Measurements from ENCODE around the gene OTUD7B. TPM values are rescaled to one million over a fixed set of nuclear protein-coding genes. Genes with fewer than 3 reads are reported as not detected.

OTUD7B gene
- total and polyA plus RNA-seq, 9 of the 15 experiments (the other 6 are each of a cell fraction or from before 2014, with no cell fraction given), result 0.96 to 18.8 (median 7.4) TPM

DNA sequence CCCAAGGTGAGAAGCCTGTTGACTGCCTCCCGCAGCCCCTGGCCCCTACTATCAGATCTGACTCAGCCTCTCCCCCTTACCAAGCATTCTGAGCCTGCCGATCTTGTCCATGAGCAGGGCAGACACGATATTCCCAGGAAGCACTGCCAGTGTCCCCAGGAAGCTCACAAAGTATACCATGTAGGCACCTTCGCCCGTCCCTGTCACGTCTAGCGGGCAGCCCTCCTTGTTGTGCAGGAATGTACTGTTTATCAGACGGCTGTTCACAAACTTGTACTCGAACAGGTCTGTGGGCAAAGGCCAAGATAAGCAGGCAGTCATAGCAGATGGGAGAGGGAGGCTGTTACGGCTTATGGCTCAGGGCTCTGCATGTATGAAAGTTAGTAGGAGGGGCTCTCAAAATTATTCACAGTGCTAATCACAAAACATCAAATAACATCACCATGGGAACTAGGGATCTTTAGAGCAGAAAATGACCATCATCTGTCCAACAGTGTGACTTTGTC lies 103.9 kb downstream of the OTUD7B start (continued):
- TF ChIP-seq POLR2AphosphoS5 (IDR thresholded peaks at IDR 0.05; ENCODE audit: control insufficient read depth, insufficient read depth, low read depth, low read length) (no peak), HSF4 (CRISPR knock-in tag; IDR thresholded peaks at IDR 0.05; ENCODE audit: borderline replicate concordance) (no peak), POLR2H (tag; IDR thresholded peaks at IDR 0.05; ENCODE audit: low read depth) (no peak), ZNF445 (CRISPR knock-in tag; IDR thresholded peaks at IDR 0.05; ENCODE audit: low read depth) (no peak), CHD1 (IDR thresholded peaks at IDR 0.05; ENCODE audit: low read length) (no peak), TBL1XR1 (IDR thresholded peaks at IDR 0.05; ENCODE audit: low read length in 2 of 2) (0 out of 4 replicates have a peak, but pooled peaks of 1 of the 2 experiments have one; percentile 43), SMAD2 (IDR thresholded peaks at IDR 0.05; ENCODE audit: low read depth, low read length) (no peak), MTA1 (IDR thresholded peaks at IDR 0.05; ENCODE audit: borderline replicate concordance) (peak; percentile 74; the same call in 1 of the 2 replicates), TRIM28 (IDR thresholded peaks at IDR 0.05) (no peak), ZNF184 (CRISPR knock-in tag; IDR thresholded peaks at IDR 0.05) (no peak), NFYB (IDR thresholded peaks at IDR 0.05; ENCODE audit: extremely low read depth, insufficient read length) (no peak), ARID2 (IDR thresholded peaks at IDR 0.05) (no peak)
- TF ChIP-seq, protein P1, sequence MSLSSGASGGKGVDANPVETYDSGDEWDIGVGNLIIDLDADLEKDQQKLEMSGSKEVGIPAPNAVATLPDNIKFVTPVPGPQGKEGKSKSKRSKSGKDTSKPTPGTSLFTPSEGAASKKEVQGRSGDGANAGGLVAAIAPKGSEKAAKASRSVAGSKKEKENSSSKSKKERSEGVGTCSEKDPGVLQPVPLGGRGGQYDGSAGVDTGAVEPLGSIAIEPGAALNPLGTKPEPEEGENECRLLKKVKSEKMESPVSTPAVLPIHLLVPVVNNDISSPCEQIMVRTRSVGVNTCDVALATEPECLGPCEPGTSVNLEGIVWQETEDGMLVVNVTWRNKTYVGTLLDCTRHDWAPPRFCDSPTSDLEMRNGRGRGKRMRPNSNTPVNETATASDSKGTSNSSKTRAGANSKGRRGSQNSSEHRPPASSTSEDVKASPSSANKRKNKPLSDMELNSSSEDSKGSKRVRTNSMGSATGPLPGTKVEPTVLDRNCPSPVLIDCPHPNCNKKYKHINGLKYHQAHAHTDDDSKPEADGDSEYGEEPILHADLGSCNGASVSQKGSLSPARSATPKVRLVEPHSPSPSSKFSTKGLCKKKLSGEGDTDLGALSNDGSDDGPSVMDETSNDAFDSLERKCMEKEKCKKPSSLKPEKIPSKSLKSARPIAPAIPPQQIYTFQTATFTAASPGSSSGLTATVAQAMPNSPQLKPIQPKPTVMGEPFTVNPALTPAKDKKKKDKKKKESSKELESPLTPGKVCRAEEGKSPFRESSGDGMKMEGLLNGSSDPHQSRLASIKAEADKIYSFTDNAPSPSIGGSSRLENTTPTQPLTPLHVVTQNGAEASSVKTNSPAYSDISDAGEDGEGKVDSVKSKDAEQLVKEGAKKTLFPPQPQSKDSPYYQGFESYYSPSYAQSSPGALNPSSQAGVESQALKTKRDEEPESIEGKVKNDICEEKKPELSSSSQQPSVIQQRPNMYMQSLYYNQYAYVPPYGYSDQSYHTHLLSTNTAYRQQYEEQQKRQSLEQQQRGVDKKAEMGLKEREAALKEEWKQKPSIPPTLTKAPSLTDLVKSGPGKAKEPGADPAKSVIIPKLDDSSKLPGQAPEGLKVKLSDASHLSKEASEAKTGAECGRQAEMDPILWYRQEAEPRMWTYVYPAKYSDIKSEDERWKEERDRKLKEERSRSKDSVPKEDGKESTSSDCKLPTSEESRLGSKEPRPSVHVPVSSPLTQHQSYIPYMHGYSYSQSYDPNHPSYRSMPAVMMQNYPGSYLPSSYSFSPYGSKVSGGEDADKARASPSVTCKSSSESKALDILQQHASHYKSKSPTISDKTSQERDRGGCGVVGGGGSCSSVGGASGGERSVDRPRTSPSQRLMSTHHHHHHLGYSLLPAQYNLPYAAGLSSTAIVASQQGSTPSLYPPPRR (CRISPR knock-in tag; IDR thresholded peaks at IDR 0.05; ENCODE audit: borderline replicate concordance), result no peak
- TF ChIP-seq, protein P2, sequence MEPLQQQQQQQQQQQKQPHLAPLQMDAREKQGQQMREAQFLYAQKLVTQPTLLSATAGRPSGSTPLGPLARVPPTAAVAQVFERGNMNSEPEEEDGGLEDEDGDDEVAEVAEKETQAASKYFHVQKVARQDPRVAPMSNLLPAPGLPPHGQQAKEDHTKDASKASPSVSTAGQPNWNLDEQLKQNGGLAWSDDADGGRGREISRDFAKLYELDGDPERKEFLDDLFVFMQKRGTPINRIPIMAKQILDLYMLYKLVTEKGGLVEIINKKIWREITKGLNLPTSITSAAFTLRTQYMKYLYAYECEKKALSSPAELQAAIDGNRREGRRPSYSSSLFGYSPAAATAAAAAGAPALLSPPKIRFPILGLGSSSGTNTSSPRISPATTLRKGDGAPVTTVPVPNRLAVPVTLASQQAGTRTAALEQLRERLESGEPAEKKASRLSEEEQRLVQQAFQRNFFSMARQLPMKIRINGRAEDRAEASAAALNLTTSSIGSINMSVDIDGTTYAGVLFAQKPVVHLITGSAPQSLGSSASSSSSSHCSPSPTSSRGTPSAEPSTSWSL (CRISPR knock-in tag; IDR thresholded peaks at IDR 0.05; ENCODE audit: borderline replicate concordance), result no peak
- TF ChIP-seq, protein P3, sequence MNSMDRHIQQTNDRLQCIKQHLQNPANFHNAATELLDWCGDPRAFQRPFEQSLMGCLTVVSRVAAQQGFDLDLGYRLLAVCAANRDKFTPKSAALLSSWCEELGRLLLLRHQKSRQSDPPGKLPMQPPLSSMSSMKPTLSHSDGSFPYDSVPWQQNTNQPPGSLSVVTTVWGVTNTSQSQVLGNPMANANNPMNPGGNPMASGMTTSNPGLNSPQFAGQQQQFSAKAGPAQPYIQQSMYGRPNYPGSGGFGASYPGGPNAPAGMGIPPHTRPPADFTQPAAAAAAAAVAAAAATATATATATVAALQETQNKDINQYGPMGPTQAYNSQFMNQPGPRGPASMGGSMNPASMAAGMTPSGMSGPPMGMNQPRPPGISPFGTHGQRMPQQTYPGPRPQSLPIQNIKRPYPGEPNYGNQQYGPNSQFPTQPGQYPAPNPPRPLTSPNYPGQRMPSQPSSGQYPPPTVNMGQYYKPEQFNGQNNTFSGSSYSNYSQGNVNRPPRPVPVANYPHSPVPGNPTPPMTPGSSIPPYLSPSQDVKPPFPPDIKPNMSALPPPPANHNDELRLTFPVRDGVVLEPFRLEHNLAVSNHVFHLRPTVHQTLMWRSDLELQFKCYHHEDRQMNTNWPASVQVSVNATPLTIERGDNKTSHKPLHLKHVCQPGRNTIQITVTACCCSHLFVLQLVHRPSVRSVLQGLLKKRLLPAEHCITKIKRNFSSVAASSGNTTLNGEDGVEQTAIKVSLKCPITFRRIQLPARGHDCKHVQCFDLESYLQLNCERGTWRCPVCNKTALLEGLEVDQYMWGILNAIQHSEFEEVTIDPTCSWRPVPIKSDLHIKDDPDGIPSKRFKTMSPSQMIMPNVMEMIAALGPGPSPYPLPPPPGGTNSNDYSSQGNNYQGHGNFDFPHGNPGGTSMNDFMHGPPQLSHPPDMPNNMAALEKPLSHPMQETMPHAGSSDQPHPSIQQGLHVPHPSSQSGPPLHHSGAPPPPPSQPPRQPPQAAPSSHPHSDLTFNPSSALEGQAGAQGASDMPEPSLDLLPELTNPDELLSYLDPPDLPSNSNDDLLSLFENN (IDR thresholded peaks at IDR 0.05; ENCODE audit: low read depth in 2 of 2, low read length in 2 of 2), result no peak
- TF ChIP-seq, protein P4, sequence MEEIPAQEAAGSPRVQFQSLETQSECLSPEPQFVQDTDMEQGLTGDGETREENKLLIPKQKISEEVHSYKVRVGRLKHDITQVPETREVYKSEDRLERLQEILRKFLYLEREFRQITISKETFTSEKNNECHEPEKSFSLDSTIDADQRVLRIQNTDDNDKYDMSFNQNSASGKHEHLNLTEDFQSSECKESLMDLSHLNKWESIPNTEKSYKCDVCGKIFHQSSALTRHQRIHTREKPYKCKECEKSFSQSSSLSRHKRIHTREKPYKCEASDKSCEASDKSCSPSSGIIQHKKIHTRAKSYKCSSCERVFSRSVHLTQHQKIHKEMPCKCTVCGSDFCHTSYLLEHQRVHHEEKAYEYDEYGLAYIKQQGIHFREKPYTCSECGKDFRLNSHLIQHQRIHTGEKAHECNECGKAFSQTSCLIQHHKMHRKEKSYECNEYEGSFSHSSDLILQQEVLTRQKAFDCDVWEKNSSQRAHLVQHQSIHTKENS (CRISPR knock-in tag; IDR thresholded peaks at IDR 0.05), result no peak

Measured in K562 (cell line).